HG03066 (cell line): Measurements from ENCODE around the gene ACTL7A.
"Not testable (repeated sequence)": the region's sequence is repeated elsewhere in the genome, so short reads cannot be mapped to it uniquely, and the experiment has no call there.

ENCODE experiments used
- ATAC-seq: cut with Tn5 transposase; IDR thresholded peaks from one replicate; pipeline ENCODE4 v1.9.1; 2021; ENCODE audit warnings: low read depth; ENCODE audit not compliant: unreplicated experiment

Gene ACTL7A, protein sequence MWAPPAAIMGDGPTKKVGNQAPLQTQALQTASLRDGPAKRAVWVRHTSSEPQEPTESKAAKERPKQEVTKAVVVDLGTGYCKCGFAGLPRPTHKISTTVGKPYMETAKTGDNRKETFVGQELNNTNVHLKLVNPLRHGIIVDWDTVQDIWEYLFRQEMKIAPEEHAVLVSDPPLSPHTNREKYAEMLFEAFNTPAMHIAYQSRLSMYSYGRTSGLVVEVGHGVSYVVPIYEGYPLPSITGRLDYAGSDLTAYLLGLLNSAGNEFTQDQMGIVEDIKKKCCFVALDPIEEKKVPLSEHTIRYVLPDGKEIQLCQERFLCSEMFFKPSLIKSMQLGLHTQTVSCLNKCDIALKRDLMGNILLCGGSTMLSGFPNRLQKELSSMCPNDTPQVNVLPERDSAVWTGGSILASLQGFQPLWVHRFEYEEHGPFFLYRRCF

DNA sequence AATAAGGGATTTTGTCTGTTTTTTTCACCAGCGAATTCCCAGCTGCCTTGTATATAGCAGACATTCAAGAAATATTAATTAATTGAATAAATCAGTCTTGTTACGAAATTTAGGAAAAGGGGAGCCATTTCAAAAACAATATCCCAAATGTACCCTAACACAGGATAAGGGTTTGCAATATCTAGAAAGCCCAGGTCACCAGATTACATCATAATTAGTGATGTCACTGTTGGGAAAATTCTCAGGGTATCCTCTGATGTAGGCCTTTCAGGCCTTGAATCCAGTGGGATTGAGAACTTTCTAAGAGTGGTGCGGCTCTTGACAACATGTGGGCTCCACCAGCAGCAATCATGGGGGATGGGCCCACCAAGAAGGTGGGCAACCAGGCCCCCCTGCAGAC lies at the start of gene ACTL7A:
ACTL7A (plus strand) TSS at position 270 of the 400 bp plus-strand sequence; CDS start at position 327, 57 bp downstream.
- ATAC-seq = no peak

DNA sequence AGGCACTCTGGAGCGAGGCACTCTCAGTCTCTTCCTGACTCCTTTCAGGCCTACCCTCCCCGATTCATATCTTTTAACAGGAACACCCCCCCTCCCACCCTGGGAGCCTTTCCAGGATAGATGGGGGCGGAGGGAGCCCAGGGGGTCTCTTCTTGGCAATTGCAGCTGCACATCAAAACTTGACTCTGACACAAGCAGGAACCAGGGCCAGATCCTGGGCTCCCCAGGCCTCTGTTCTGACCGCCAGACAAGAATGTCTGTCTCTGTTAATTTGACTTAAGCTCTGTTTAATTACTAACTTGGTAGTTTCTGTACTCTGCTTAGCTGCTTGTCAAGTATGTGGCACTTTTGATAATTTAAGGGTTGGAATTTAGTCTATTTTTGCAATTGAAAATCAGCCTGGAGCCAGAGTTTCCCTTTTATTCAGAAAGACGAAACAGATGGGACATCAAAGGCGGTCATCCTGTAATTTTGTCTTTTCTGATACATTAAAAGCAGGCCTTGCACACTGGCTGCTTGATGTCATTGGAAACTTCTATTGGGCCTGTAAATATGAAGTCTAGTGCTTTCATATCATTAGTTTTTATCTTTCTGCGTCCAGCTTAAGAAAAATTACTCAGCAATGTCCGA lies 49.6 kb upstream of the ACTL7A start:
- ATAC-seq = no peak

DNA sequence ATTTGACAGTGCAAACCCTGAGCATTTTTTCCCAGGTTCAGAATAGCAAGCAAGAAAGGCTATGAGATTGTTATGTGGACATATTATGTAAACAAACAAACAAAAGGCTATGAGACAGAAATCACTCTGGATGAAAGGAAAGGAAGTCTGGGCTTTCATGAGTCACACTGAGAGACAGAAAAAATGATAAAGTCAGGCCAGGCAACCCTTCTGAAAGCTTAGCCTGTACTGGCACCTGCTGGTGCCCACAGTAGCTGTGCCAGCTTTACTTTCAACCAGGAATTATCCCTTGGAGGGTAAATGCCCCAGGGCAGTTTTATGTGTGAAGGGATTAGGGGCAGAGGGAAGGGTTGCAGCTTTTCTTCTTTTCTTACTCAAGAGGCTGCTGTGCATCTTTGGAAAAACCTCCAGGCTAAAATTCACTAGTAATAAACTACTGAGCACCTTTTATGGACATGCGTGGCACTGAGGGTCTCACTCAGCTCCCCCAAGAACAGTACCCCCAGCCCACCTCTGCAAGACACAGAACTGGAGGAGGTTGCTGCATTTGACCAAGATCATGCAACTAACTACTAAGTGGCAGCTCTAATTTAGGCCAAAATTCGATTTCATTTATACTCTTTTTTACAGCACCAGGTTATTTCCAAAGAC lies 48.0 kb upstream of the ACTL7A start:
- ATAC-seq = no peak

DNA sequence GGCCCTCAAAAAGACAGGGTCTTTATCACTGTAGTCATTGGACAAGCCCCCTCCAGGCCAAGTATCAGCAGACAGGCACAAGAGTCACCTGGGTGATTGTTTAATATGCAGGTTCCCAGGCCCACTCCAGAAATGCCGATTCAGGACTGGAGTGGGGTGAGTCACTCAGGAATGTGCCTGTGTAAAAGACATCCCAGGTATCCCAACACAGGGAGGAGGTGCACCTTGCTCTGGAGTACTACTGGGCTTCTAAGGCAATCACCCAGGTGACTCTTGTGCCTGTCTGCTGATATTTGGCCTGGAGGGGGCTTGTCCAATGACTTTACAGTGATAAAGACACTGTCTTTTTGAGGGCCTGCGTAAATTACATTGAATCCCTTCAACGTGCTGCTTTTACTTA lies 46.9 kb upstream of the ACTL7A start:
- no peak for ATAC-seq

DNA sequence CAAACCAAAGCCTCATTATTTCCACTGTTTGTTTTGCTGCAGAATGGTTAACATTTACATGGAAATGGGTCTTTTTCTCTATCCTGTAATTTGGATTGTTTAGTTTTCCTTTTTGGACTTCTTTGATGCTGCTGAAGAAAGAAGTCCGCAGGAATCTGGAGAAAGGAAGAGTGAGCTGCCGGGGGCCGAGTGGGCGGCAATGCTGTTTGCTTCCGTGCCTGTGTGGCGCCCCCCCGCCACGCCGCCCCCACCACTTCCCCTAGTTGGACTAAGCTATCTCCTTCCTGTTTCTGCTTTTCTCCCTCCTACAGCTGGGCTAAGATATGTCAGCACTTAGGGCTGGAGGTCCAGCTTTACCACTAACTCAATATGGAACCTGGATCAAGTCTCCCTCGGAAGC lies 46.0 kb upstream of the ACTL7A start:
- ATAC-seq = no peak

DNA sequence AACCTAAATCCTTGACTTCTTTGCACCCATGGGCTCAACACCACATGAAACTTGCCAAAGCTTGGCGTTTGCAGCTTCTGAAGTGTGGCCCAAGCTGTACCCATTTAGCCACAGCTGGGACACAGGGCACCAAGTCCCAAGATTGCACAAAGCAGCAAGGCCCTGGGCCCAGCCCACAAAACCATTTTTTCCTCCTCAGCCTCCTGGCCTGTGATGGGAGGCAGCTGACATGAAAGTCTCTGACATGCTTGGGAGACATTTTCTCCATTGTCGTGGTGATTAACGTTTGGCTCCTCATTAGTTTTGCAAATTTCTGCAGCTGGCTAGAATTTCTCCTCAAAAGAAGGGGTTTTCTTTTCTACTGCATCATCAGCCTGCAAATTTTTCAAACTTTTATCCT lies 38.2 kb upstream of the ACTL7A start:
- ATAC-seq = no peak

DNA sequence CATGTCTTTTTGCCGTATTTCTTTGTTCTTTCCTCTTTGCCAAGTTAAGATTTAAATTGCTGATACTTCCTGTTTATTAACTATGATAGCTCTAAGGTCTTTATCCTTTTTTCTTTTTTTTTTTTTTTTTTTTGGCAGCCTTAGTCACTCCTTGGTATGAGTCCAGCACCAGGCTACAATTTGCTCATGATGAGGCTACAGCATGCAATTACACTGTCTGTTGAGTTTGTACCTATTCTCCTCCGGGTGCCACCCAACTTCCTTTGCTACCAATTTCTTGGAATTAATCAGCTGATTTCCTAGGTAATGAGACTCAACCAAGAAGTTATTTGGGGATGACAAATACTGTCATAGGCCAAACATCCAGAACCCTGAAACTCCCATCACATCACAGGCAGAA lies 31.8 kb upstream of the ACTL7A start:
- ATAC-seq = no peak

DNA sequence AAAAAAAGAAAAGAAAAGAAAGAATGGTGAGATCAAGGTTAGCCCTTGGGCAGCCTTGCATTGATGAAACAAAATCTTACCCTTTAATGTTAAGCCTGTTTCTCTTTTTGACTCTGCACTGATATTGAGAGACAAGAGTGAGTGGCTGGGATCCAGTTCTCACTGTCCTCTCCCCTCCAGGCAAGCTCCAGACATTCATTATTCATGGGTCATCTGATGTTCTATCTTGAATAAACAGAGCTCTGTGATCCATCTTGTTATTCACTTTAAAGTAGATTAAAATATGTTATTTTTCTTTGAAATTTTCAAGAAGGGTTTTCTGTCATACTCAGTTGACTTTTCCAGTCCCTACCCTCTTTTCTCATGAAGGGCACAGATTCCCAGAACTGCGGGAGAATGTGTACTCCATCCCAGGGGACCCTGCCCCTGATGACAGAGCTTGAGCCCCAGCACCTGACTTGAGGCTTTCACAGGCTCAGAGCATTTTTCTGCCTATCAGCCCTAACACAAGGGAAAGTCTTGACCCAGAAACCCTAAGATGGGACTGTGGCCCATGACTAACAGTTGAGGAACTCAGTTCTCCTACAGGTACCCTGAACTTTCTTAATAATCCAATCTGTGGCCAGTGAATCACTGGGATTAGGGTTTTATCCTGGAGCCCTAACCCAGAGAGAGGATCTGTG lies 30.4 kb upstream of the ACTL7A start:
- ATAC-seq = no peak

DNA sequence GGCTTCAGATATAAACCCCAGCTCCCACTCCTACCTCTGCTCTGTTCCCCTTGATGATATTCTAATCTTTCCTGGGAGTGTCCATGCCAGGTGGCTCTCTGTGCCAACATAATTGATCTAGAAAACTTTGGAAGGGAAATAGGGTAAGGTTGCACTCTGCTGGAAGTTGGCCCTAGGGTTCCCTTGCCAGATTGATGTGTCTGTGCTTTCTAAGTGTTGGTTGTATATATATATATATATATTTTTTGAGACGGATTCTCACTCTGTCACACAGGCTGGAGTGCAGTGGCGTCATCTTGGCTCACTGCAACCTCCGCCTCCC lies 29.9 kb upstream of the ACTL7A start:
- no peak for ATAC-seq

DNA sequence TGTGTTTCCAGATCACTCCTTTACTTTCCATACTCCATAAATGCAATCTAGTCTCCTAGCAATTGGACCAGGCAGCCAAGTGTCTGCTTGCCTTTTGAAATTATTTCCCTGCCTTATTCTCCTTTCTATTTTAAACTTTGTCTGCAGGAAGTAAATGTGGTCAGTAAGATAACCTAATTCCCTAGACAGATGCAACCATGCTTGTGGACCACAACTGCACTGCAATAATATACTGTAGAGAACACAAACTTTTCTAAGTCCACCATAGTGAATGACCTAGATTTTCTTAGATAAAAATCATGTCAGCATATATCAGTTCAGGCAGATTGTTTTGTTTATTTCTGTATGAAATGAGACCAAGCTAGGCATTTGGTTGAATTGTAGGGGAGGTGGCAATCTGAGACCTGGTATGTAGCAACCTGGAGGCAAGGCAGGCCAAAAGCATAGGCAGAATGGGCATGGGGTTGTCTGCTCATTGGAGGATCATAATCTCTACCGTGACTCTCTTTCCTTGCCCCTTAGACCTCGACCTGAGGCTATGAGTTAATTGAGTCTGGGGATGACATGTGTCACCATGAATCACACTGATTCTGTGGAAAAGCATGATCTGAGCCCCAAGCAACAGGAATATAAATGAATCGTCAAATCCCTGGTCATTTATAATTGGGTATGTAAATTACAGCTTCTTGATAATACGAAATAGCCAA lies 27.0 kb upstream of the ACTL7A start:
- no peak for ATAC-seq

DNA sequence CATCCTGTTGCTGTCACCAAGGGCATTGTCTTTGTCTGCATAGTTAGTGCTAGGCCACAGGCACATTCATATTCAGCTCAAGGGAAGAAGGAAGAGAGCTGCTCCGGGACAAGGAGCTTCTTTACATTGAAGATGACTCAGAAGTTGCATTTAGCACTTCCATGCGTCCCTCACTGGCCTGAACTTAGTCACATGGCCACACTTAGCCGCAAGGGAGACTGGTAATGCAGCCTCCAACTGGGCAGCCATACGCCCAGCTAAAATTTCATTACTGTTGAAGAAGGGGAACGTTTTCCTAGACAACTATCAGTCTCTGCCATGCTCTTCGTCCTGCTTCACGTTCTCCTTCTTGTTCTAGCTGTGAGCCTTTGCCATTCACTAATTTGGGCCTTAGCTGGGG lies 26.2 kb upstream of the ACTL7A start:
- no peak for ATAC-seq

DNA sequence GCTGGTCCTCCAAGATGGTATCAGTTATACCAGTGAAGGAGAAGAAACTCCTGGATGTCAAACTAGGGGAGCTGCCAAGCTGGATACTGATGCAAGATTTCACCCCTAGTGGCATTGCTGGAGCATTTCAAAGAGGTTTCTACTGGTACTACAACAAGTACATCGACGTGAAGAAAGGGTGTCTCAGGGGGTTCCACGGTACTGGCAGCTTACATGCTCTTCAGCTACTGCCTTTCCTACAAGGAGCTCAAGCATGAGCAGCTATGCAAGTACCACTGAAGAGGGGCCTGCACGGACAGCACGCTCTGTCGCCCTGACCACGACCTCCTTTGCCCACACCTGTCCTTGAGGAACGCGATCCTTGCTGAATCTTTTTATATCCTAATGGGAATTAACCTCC lies 25.7 kb upstream of the ACTL7A start:
- no peak for ATAC-seq

DNA sequence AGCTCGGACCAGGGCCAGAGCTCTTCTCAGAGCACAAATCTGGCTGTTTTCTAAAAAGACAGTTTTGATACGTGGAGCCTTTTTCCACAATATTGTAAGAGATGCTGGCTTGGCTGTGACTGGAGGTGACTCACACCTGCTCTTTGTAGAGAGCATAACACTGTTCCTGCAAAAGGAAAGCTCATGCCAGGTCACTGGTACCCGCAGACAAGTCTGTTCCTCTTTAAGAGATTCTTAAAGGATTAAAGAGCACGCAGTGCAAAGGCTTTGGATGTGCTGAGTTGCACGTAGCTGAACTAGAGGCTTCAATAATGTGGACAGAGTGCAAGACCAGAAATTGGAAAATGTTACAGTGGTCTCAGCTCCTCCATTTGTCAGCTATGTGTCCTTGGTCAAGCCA lies 25.3 kb upstream of the ACTL7A start:
- no peak for ATAC-seq

DNA sequence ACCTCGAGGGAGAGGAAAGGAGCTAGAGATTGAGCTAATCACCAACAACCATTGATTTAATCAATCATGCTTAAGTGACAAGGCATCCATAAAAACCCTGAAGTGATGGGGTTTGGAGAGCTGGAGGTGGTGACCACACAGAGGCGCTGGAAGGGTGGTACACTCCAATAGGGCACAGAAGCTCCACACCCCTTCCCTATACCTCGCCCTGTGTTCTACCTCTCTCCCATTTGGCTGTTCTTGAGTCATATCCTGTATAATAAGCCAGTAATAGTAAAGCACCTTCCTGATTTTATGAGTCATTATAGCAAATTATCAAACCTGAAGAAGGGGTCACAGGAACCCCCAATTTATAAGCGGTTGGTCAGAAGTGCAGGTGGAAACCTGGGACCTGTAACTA lies 24.5 kb upstream of the ACTL7A start:
- no peak for ATAC-seq

DNA sequence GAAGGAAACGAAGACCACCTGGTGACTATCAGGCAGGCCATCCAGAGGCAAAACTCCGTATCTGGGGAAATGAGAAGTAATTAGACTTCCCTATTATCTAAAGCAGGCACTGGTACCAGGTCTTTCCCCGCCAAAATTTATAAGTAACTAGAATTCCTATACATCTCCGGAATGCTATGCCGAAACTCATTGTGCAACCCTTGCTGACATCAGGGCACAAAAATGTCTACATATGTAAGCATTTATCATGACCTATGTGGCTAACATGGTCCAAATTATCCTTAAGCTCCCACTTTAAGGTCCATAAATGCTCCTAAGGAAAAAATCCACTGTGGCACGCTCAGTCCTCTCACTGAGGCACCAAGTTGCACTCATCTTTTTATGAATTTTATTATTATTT lies 24.0 kb upstream of the ACTL7A start:
- no peak for ATAC-seq

DNA sequence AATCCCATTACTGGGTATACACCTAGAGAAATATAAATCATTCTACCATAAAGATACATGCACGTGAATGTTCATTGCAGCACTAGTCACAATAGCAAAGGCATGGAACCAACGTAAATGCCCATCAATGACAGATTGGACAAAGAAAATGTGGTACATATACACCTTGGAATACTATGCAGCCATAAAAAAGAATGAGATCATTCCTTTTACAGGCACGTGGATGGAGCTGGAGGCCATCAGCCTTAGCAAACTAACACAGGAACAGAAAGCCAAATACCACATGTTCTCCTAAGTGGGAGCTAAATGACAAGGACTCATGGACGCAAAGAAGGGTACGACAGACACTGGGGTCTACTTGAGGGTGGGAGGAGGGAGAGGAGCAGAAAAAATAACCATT lies 22.5 kb upstream of the ACTL7A start:
- not testable (repeated sequence) for ATAC-seq

DNA sequence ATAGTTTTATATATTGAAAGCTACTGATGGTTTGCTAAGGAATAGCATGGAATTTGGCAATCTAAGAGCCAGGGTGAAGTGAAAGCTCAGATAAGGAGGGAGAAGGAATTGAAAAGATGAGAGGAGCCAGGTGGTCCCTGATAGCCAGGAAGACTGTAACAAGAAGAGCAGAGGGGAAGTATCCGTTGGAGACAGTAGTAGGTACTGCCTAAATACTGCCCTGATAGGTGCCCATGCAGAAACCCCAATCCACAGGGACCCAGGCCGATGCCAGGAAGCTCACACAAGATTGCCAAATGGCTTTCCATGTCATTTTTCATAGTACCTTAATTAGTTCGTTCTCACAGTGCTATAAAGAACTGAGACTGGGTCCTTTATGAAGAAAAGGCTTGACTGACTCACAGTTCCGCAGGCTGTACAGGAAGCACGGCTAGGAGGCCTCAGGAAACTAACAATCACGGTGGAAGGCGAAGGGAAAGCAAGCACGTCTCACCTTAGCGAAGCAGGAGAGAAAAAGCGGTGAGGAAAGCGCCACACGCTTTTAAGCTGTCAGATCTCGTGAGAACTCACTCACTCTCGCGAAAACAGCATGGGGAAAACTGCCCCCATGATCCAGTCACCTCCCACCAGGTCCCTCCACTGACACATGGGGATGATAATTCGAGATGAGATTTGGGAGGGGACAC lies 19.3 kb upstream of the ACTL7A start:
- ATAC-seq = no peak

DNA sequence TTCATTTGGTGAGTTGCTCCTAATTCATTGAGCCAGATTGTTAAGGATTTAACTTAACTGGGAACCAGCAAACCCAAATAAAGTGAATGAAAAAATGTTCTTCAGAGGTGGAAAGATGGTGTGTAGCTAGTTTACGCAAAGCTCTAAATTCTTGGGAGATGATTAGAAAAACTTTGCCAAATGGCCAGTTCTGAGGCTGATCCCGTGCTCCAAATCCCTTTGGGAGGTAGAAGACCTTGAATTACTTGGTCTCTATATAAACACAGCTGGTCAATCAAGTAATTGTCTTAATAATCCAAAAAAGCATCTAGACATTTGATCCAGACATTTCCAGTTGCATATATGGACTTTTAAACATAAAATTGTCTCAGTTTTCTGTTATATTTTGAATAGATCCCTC lies 17.7 kb upstream of the ACTL7A start:
- no peak for ATAC-seq

DNA sequence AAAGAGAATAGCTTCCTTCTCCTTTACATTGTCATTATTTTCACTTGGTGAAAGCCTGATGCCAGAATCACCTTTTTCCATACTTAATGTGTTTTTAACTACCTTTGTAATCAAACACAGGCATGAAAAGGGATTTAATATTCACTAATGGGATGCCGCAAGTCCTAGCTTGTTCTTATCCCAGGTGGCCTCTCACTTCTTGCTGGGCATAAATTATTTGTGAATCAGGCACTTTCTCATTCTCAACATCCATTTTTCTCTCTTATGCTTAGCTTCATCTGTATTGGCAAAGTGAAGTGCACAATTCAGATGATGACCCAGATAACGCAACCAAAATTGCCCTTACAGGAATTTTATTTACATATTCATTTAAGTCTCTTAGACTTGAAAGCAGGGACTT lies 17.2 kb upstream of the ACTL7A start:
- no peak for ATAC-seq

DNA sequence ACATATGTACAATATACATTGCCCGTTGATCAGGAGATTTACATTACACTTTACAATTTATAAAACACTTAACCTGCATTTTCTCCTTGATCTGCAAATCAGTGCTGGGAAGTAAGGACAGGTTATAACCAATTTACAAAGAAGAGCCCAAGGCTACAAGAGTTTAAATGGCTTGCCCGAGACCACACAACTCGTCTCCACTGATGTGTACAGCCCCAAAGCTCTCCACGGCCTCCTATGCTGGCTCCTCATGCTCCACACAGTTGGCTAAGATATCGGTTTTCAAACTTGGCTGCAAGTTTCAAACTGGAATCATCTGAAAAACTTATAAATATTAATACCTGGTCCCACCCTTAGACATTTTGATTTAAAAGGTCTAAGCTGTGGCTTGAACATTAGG lies 16.6 kb upstream of the ACTL7A start:
- ATAC-seq = no peak
